ENCODE data around the gene NUTM2E. TPM values are rescaled to one million over a fixed set of nuclear protein-coding genes. Genes with fewer than 3 reads are reported as not detected.
"Not testable (repeated sequence)": the region's sequence is repeated elsewhere in the genome, so short reads cannot be mapped to it uniquely, and the experiment has no call there.

NUTM2E gene
- total RNA-seq, 1 donor from 2014 or later: not detected

DNA sequence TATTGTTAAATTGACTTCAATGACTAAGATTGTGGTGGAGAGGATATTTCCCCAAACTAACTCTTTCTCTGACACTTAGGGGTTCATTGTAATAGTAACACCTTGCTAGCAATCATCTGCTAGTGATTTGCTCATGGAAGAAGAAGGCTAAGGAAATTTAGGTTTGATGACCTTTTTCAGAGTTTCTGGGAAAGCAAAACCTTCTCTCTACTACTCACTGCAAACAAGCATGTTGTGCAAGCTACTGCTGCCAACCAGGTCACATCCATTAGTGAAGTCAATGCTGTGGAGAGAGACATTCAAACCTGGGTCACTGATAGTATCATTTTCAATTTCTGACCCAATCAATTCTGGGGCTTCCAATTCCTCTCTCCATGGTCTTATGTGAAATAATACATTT lies 14.6 kb upstream of the NUTM2E start:
- H3K27me3 ChIP-seq (ENCODE audit: control insufficient read depth in 3 of 3, insufficient read depth in 3 of 3, low read length in 3 of 3); H3K9ac ChIP-seq (ENCODE audit: low read depth in 1 of 3, low read length in 3 of 3); H3K9me3 ChIP-seq (ENCODE audit: control insufficient read depth in 3 of 3, low read length in 3 of 3); H3K4me1 ChIP-seq (ENCODE audit: control insufficient read depth in 3 of 3, insufficient read depth in 3 of 3, low read length in 3 of 3); H3K4me3 ChIP-seq (ENCODE audit: low read length in 3 of 3); H3K27ac ChIP-seq (ENCODE audit: low read depth, low read length); H3K36me3 ChIP-seq (ENCODE audit: control insufficient read depth in 3 of 3, insufficient read depth in 3 of 3, low read length in 3 of 3): not testable (repeated sequence)

DNA sequence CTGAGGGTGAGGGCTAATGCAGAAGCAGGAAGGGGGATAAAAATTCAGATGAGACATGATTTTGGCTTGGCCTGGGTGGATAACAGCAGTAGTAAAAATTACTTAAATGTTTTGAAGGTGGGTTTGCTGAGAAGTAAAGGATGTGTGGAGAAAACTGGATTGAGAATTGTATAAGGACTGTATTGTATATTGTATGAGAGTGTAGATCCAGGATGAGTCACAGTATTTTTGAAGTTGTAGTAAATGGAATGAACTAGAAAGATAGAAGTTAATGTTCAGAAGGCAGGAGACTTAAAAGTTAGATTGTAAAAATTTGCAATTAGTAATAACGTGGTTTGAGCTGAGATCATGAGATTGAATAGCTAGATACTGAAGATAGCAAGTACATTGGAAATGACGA lies 10.2 kb upstream of the NUTM2E start:
- not testable (repeated sequence) for H3K36me3 ChIP-seq (ENCODE audit: control insufficient read depth in 3 of 3, insufficient read depth in 3 of 3, low read length in 3 of 3); H3K9me3 ChIP-seq (ENCODE audit: control insufficient read depth in 3 of 3, low read length in 3 of 3); H3K27ac ChIP-seq (ENCODE audit: low read depth, low read length); H3K4me3 ChIP-seq (ENCODE audit: low read length in 3 of 3); H3K27me3 ChIP-seq (ENCODE audit: control insufficient read depth in 3 of 3, insufficient read depth in 3 of 3, low read length in 3 of 3); H3K9ac ChIP-seq (ENCODE audit: low read depth in 1 of 3, low read length in 3 of 3); H3K4me1 ChIP-seq (ENCODE audit: control insufficient read depth in 3 of 3, insufficient read depth in 3 of 3, low read length in 3 of 3)

DNA sequence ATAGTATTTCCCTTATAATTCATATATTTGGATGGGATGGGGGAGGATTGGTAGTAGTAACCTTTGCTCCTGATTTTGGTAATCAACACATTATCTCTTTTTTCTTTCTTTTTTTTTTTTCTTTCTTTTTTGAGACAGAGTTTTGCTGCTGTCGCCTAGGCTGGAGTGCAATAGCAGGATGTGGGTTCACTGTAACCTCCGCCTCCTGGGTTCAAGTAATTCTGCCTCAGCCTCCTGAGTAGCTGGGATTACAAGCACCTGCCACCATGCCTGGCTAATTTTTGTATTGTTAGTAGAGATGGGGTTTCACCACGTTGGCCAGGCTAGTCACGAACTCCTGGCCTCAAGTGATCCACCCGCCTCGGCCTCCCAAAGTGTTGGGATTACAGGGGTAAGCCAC lies 3.2 kb upstream of the NUTM2E start:
- not testable (repeated sequence) for H3K27me3 ChIP-seq (ENCODE audit: control insufficient read depth in 3 of 3, insufficient read depth in 3 of 3, low read length in 3 of 3); H3K36me3 ChIP-seq (ENCODE audit: control insufficient read depth in 3 of 3, insufficient read depth in 3 of 3, low read length in 3 of 3); H3K4me1 ChIP-seq (ENCODE audit: control insufficient read depth in 3 of 3, insufficient read depth in 3 of 3, low read length in 3 of 3); H3K9me3 ChIP-seq (ENCODE audit: control insufficient read depth in 3 of 3, low read length in 3 of 3); H3K4me3 ChIP-seq (ENCODE audit: low read length in 3 of 3); H3K9ac ChIP-seq (ENCODE audit: low read depth in 1 of 3, low read length in 3 of 3); H3K27ac ChIP-seq (ENCODE audit: low read depth, low read length)

DNA sequence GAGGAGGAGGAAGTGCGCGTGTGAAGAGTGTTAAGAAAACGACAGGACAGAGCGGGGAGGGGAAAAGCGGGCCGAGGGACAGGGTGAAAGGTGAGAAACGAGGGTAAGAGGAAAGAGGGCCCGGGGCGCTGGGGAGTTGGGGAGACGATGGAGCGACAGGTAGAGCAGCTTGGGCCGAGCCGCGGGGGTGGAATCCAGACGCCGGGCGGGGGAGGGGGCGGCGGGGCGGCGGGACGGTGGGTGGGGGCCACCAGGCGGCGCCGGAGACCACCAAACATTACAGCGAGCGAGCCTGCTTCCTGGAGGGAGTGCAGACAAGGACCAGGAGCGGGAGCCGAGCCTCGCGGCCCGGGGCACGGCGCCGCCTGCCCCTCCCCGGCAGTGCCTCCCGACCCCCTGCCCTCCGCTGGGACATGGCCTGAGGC lies 940 bp upstream of the NUTM2E start:
- Histone ChIP-seq H3K27ac (ENCODE audit: low read depth, low read length) (peak overlapping the region; percentile 66), H3K4me3 (ENCODE audit: low read length in 3 of 3) (peak overlapping the region in 1 of 3 donors; percentile 60)
- H3K9me3 ChIP-seq (ENCODE audit: control insufficient read depth in 3 of 3, low read length in 3 of 3); H3K4me1 ChIP-seq (ENCODE audit: control insufficient read depth in 3 of 3, insufficient read depth in 3 of 3, low read length in 3 of 3); H3K27me3 ChIP-seq (ENCODE audit: control insufficient read depth in 3 of 3, insufficient read depth in 3 of 3, low read length in 3 of 3); H3K9ac ChIP-seq (ENCODE audit: low read depth in 1 of 3, low read length in 3 of 3); H3K36me3 ChIP-seq (ENCODE audit: control insufficient read depth in 3 of 3, insufficient read depth in 3 of 3, low read length in 3 of 3): not testable (repeated sequence)

DNA sequence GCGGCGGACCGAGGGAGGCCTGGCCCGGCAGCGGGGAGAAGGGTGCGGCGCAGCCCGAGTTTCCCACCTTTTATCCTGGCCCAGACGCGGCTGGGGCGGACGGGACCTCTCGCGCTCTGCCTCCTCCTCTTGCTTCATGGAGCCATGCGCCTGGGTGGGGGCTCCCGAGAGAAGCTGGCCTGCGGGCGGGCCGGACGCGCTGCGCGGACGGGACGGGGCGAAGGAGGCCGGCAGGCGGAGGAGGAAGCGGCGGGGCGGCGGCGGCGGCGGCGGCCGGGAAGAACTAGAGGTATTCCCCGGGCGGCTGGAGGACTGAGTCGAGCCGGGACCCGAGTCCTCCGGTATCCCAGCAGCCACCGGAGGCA lies 426 bp upstream of the NUTM2E start:
- not testable (repeated sequence) for H3K9ac ChIP-seq (ENCODE audit: low read depth in 1 of 3, low read length in 3 of 3); H3K9me3 ChIP-seq (ENCODE audit: control insufficient read depth in 3 of 3, low read length in 3 of 3); H3K36me3 ChIP-seq (ENCODE audit: control insufficient read depth in 3 of 3, insufficient read depth in 3 of 3, low read length in 3 of 3); H3K27me3 ChIP-seq (ENCODE audit: control insufficient read depth in 3 of 3, insufficient read depth in 3 of 3, low read length in 3 of 3); H3K4me3 ChIP-seq (ENCODE audit: low read length in 3 of 3); H3K4me1 ChIP-seq (ENCODE audit: control insufficient read depth in 3 of 3, insufficient read depth in 3 of 3, low read length in 3 of 3)
- H3K27ac ChIP-seq (ENCODE audit: low read depth, low read length): peak overlapping the region; percentile 66

DNA sequence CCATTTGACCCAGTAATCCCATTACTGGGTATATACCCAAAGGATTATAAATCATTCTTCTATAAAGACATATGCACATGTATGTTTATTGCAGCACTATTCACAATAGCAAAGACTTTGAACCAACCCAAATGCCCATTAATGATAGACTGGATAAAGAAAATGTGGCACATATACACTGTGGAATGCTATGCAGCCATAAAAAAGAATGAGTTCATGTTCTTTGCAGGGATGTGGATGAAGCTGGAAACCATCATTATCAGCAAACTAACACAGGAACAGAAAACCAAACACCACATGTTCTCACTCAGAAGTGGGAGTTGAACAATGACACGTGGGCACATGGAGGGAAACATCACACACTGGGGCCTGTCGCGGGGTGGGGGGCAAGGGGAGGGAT lies 7.3 kb downstream of the NUTM2E start:
- not testable (repeated sequence) for H3K36me3 ChIP-seq (ENCODE audit: control insufficient read depth in 3 of 3, insufficient read depth in 3 of 3, low read length in 3 of 3); H3K9ac ChIP-seq (ENCODE audit: low read depth in 1 of 3, low read length in 3 of 3); H3K27me3 ChIP-seq (ENCODE audit: control insufficient read depth in 3 of 3, insufficient read depth in 3 of 3, low read length in 3 of 3); H3K9me3 ChIP-seq (ENCODE audit: control insufficient read depth in 3 of 3, low read length in 3 of 3); H3K4me1 ChIP-seq (ENCODE audit: control insufficient read depth in 3 of 3, insufficient read depth in 3 of 3, low read length in 3 of 3); H3K27ac ChIP-seq (ENCODE audit: low read depth, low read length); H3K4me3 ChIP-seq (ENCODE audit: low read length in 3 of 3)

DNA sequence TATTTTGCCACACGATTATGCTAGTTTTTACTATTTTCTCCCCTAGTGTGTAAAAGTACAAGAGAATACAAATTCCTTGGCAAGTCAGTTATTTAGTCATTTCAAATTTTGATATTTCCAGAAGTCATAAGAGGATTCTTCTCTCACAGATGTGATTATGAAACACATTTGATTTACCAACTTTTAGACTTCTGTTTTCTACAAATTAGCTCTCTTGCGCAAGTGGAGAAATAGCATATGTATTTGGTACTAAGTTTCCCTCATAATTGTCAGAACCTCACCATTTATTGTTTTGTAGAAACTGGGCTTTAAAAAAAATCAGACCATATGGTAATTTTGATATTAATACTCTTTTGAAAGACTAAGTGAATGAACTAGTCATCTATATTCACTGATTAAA lies 9.4 kb downstream of the NUTM2E start:
- not testable (repeated sequence) for H3K4me3 ChIP-seq (ENCODE audit: low read length in 3 of 3); H3K9me3 ChIP-seq (ENCODE audit: control insufficient read depth in 3 of 3, low read length in 3 of 3); H3K27ac ChIP-seq (ENCODE audit: low read depth, low read length); H3K36me3 ChIP-seq (ENCODE audit: control insufficient read depth in 3 of 3, insufficient read depth in 3 of 3, low read length in 3 of 3); H3K27me3 ChIP-seq (ENCODE audit: control insufficient read depth in 3 of 3, insufficient read depth in 3 of 3, low read length in 3 of 3); H3K4me1 ChIP-seq (ENCODE audit: control insufficient read depth in 3 of 3, insufficient read depth in 3 of 3, low read length in 3 of 3); H3K9ac ChIP-seq (ENCODE audit: low read depth in 1 of 3, low read length in 3 of 3)

DNA sequence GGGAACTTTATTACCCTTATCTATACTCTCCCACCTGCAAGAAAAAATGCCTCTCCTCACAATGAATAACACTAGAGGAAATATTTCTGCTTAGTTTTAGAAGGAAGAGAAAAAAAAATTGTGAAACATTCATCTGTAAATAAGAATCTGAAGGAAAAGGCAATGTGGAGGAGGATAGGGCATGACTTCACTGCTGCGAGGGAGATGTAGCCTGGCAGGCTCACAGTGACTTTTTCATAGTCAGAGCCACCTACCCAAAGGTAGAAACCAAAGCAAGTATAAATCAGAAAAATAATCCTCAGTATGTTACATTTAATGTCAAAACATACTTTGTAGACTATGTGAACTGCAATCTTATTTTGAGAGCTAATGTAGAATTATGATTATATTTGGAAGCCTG lies 10.4 kb downstream of the NUTM2E start:
- H3K9ac ChIP-seq (ENCODE audit: low read depth in 1 of 3, low read length in 3 of 3); H3K27ac ChIP-seq (ENCODE audit: low read depth, low read length); H3K4me1 ChIP-seq (ENCODE audit: control insufficient read depth in 3 of 3, insufficient read depth in 3 of 3, low read length in 3 of 3); H3K9me3 ChIP-seq (ENCODE audit: control insufficient read depth in 3 of 3, low read length in 3 of 3); H3K27me3 ChIP-seq (ENCODE audit: control insufficient read depth in 3 of 3, insufficient read depth in 3 of 3, low read length in 3 of 3); H3K36me3 ChIP-seq (ENCODE audit: control insufficient read depth in 3 of 3, insufficient read depth in 3 of 3, low read length in 3 of 3); H3K4me3 ChIP-seq (ENCODE audit: low read length in 3 of 3): not testable (repeated sequence)

DNA sequence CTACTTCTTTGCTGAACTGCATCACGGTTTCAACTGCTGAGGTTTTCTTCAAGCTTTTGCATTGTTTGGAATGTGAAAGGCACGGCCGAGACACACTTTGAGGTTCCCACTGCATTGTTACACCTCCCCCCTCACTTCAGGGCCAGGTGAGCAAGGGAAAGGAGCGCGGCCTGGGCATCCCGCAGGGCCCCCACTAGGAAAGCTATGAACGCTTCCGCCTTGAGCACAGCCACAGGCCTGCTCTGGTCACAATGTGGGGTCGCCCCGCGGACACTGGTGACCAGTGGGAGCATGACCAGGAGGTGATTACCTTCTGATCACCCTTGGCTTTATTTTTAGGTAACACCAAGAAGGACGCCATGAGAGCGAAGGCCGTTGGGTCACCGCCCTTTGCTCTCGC lies 11.9 kb downstream of the NUTM2E start:
- not testable (repeated sequence) for H3K36me3 ChIP-seq (ENCODE audit: control insufficient read depth in 3 of 3, insufficient read depth in 3 of 3, low read length in 3 of 3); H3K9me3 ChIP-seq (ENCODE audit: control insufficient read depth in 3 of 3, low read length in 3 of 3); H3K4me1 ChIP-seq (ENCODE audit: control insufficient read depth in 3 of 3, insufficient read depth in 3 of 3, low read length in 3 of 3); H3K9ac ChIP-seq (ENCODE audit: low read depth in 1 of 3, low read length in 3 of 3); H3K27me3 ChIP-seq (ENCODE audit: control insufficient read depth in 3 of 3, insufficient read depth in 3 of 3, low read length in 3 of 3); H3K27ac ChIP-seq (ENCODE audit: low read depth, low read length); H3K4me3 ChIP-seq (ENCODE audit: low read length in 3 of 3)

DNA sequence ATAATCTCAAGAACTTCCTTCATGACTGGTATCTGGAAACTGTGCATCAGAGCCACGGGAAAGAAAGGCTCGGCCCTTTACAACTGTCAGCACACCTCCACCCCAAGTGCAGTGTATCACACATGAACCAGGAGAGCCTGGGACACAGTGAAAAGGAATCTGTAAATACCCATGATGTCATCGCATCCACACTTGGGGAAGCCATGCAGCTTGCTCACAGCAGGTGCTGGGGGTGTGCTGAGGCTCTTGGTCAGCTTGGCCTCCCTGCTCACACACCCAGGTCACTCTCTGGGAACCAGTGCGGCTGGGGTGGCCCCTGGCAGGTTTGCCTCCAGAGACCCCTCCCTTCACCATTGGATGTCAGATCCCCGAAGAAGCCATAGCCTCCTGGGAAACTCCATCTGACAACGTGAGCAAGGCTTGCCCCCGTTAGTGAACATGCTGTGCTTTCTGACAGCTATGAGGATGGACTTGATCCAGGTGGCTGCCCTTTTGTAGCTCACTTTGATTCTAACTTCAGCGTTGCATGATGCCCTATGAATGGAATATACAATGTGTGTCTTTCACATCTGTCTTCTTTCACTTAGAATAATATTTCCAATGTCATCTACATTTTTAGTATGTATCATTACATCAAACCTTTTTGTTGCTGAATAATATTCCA lies 26.8 kb downstream of the NUTM2E start:
- not testable (repeated sequence) for H3K27ac ChIP-seq (ENCODE audit: low read depth, low read length); H3K27me3 ChIP-seq (ENCODE audit: control insufficient read depth in 3 of 3, insufficient read depth in 3 of 3, low read length in 3 of 3); H3K36me3 ChIP-seq (ENCODE audit: control insufficient read depth in 3 of 3, insufficient read depth in 3 of 3, low read length in 3 of 3); H3K9me3 ChIP-seq (ENCODE audit: control insufficient read depth in 3 of 3, low read length in 3 of 3); H3K9ac ChIP-seq (ENCODE audit: low read depth in 1 of 3, low read length in 3 of 3); H3K4me3 ChIP-seq (ENCODE audit: low read length in 3 of 3); H3K4me1 ChIP-seq (ENCODE audit: control insufficient read depth in 3 of 3, insufficient read depth in 3 of 3, low read length in 3 of 3)

DNA sequence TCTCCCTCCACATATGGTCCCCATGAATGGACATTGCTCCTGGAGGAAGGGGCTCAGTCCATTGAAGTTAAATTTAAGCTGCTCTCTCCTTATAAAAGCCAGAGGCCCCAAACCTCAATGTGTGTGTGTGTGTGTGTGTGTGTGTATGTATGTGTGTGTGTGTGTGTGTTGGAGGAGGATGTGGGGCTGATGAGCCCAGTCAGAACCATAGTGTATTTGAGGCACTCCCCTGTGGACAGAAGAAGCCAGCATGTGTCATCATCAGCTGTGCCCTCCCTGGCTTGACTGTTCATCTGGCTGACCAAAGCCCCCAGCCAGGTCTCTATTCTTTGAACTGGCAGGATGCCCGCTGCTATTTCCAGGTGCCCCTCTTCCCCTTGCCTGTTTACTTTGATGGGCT lies 35.7 kb downstream of the NUTM2E start:
- H3K36me3 ChIP-seq (ENCODE audit: control insufficient read depth in 3 of 3, insufficient read depth in 3 of 3, low read length in 3 of 3); H3K4me3 ChIP-seq (ENCODE audit: low read length in 3 of 3); H3K9ac ChIP-seq (ENCODE audit: low read depth in 1 of 3, low read length in 3 of 3): not testable (repeated sequence)

More for the DNA sequence above, 35.7 kb downstream of the NUTM2E start:
- H3K9me3 ChIP-seq (ENCODE audit: control insufficient read depth in 3 of 3, low read length in 3 of 3); H3K27me3 ChIP-seq (ENCODE audit: control insufficient read depth in 3 of 3, insufficient read depth in 3 of 3, low read length in 3 of 3); H3K4me1 ChIP-seq (ENCODE audit: control insufficient read depth in 3 of 3, insufficient read depth in 3 of 3, low read length in 3 of 3); H3K27ac ChIP-seq (ENCODE audit: low read depth, low read length): not testable (repeated sequence)

Data from skeletal muscle tissue (tissue), 4 donors.